ENCODE data around the gene TMEM106A.

DNA sequence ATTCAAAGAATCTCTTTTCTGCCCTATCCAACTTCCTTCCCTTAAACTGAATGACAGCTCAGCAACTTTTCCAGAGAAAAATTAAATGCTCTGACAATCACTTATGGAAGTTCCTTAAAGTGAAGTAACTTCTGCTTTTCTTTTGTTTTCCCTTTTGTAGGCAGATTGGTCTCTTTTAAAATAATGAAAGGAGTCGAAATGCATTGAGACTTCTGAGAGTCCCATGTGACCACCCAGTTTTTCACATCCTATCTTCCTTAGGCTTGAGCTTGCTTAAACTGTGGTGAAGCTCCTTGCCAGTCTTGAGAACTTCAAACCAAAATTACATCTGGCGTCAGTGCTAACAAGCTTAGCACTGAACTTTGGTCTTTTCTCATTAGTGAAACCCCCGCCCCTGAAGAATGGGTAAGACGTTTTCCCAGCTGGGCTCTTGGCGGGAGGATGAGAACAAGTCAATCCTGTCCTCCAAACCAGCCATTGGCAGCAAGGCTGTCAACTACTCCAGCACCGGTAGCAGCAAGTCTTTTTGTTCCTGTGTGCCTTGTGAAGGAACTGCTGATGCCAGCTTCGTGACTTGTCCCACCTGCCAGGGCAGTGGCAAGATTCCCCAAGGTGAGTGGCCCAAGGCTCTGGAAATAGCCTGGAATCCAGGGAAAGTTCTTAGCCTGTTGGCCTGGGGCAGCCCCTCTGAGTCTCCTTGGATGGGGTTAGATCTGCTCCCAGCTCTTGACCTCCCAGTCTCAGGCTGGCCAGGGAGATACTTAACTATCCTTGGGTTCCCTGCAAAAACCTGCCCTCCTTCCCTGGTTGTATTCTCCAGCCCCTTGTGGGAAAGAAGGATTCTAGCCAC, 1.2 kb downstream of the TMEM106A start:
- TF ChIP-seq, protein P1, sequence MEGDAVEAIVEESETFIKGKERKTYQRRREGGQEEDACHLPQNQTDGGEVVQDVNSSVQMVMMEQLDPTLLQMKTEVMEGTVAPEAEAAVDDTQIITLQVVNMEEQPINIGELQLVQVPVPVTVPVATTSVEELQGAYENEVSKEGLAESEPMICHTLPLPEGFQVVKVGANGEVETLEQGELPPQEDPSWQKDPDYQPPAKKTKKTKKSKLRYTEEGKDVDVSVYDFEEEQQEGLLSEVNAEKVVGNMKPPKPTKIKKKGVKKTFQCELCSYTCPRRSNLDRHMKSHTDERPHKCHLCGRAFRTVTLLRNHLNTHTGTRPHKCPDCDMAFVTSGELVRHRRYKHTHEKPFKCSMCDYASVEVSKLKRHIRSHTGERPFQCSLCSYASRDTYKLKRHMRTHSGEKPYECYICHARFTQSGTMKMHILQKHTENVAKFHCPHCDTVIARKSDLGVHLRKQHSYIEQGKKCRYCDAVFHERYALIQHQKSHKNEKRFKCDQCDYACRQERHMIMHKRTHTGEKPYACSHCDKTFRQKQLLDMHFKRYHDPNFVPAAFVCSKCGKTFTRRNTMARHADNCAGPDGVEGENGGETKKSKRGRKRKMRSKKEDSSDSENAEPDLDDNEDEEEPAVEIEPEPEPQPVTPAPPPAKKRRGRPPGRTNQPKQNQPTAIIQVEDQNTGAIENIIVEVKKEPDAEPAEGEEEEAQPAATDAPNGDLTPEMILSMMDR (conservative IDR thresholded peaks at IDR 0.05; ENCODE audit: low read length) = no peak
- no peak for TF ChIP-seq EZH2phosphoT487 (IDR thresholded peaks at IDR 0.05; ENCODE audit: borderline replicate concordance, low read depth, low read length)
